ENCODE data around the gene MSI2.
"Not testable (repeated sequence)": the region's sequence is repeated elsewhere in the genome, so short reads cannot be mapped to it uniquely, and the experiment has no call there.

Gene MSI2

DNA sequence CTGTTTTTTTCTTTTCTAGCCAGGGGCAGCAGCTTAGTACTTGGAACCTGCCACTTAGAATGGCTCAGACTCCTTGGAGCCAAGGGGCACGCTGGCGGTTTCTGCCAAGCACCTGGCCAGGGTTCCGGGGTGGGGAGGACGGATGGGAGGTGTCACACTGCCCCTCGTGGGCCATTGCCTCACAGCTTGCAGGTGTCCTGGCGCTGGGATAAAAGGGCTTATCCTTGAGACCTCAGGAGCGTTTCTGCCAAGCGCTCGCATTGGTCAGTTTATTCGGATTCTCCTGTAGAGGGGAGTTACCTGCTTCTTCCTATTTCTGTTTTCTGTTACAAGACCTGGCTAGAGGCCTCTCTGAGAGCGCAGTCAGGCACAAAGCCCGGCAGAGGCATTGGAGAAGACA is 234.6 kb downstream of the MSI2 start:
- no peak for DNase-seq (ENCODE audit: low read depth)
- TF ChIP-seq, protein P1, sequence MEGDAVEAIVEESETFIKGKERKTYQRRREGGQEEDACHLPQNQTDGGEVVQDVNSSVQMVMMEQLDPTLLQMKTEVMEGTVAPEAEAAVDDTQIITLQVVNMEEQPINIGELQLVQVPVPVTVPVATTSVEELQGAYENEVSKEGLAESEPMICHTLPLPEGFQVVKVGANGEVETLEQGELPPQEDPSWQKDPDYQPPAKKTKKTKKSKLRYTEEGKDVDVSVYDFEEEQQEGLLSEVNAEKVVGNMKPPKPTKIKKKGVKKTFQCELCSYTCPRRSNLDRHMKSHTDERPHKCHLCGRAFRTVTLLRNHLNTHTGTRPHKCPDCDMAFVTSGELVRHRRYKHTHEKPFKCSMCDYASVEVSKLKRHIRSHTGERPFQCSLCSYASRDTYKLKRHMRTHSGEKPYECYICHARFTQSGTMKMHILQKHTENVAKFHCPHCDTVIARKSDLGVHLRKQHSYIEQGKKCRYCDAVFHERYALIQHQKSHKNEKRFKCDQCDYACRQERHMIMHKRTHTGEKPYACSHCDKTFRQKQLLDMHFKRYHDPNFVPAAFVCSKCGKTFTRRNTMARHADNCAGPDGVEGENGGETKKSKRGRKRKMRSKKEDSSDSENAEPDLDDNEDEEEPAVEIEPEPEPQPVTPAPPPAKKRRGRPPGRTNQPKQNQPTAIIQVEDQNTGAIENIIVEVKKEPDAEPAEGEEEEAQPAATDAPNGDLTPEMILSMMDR (IDR thresholded peaks at IDR 0.05; ENCODE audit: control insufficient read depth, insufficient read depth, low read depth, low read length, missing control alignments): no peak
- H3K4me3 ChIP-seq (ENCODE audit: control insufficient read depth, low read depth, low read length): no peak overlapping the region

DNA sequence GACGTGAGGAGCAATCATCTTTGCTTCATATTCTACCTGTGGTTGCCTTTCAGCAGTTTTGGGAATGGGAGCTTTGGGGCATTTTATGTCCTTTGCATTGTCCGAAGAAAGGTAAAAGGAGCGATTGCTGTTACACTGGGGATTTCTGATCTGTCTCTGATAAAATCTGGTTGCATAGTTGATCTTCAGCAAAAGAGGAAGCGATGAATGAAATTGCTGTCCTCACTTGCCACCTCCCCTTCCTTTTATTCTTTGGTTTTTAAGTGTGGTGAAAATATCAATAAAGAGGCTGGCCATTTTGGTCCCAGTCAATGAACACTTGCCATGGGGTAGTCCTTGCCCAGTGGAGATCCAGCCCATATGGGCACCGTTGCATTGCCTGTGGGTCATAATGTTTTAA is 236.8 kb downstream of the MSI2 start:
- H3K4me3 ChIP-seq (ENCODE audit: control insufficient read depth, low read depth, low read length): no peak overlapping the region
- DNase-seq (ENCODE audit: low read depth): no peak
- TF ChIP-seq, protein P1 (IDR thresholded peaks at IDR 0.05; ENCODE audit: control insufficient read depth, insufficient read depth, low read depth, low read length, missing control alignments): no peak

DNA sequence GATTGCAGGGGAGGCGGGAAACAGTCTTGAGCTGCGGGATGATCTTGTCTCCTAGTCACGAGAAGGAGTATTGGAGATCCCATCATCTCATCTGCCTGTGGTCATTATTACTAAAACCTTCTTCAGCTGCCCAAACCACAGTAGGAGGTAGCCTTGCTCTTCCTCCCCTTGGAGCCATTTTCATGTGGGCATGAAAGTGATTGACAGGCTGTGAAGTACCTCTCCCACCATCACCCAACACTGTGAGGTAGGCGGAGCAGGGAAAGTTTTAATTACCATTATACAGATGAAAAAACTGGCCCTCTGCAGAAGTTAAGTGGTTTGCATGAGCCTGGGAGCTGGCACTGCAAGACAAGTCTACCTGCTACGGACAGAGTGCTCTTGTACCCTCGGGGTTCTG is 237.3 kb downstream of the MSI2 start:
- TF ChIP-seq, protein P1 (IDR thresholded peaks at IDR 0.05; ENCODE audit: control insufficient read depth, insufficient read depth, low read depth, low read length, missing control alignments): no peak
- H3K4me3 ChIP-seq (ENCODE audit: control insufficient read depth, low read depth, low read length): no peak overlapping the region
- DNase-seq (ENCODE audit: low read depth): no peak

DNA sequence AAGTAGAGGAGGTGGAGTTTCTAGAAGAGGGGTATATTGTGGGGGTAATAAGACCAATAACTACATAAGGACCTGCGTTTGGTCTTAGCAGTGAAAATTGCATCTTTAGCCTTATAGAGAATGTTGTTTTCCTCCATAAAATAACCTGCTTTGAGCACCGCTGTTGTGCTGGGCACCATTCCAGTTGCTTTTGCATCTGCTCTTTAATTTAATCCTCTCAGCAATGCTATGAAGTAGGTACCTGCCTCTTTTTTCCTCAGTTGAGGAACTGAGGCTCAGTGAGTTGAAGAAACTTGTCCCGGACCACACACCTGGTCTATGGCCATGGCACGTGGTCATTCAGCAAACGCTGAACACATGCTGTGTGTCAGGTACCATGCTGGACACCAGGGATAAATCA is 238.1 kb downstream of the MSI2 start:
- no peak overlapping the region for H3K4me3 ChIP-seq (ENCODE audit: control insufficient read depth, low read depth, low read length)
- no peak for DNase-seq (ENCODE audit: low read depth)
- TF ChIP-seq, protein P1 (IDR thresholded peaks at IDR 0.05; ENCODE audit: control insufficient read depth, insufficient read depth, low read depth, low read length, missing control alignments): no peak

DNA sequence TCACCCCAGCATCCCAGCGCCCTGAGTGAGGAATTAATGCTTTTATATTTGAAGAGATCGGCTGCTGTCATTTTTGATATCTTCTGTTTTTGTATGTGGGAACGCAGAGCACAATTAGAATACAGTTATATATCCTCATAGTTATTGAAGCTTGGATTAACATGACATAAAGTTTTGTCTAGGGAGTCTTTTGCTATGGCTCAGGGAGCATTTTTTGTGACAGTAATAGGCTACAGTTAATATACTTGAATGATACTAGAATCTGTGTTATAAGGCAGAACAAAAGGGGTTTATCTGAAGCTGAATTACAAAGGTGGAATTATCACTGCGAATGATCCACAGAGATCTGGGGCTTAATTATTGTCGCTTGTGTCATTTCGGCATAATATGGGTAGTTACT is 239.4 kb downstream of the MSI2 start:
- TF ChIP-seq, protein P1 (IDR thresholded peaks at IDR 0.05; ENCODE audit: control insufficient read depth, insufficient read depth, low read depth, low read length, missing control alignments): no peak
- no peak for DNase-seq (ENCODE audit: low read depth)
- H3K4me3 ChIP-seq (ENCODE audit: control insufficient read depth, low read depth, low read length): no peak overlapping the region

DNA sequence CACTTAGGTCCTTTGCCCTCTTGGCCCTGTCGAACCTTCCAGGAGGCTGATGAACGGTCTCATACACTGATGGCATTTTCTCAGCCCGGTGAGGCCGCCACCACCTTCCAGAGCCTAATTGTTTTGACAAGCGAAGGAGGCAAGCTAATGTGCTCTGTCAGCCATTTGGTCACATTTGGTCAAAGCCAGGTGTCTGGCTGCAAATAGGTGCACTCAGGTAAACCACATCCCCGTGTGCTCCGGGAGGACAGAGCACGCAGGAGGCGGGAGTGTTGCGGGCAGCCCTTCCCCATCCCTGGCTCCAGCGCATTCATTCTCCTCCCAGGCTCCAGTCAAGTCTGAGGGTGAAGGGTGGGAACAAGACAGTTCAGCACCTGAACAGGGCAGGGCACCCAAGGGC is 240.1 kb downstream of the MSI2 start:
- H3K4me3 ChIP-seq (ENCODE audit: control insufficient read depth, low read depth, low read length): no peak overlapping the region
- no peak for DNase-seq (ENCODE audit: low read depth)
- TF ChIP-seq, protein P1 (IDR thresholded peaks at IDR 0.05; ENCODE audit: control insufficient read depth, insufficient read depth, low read depth, low read length, missing control alignments): no peak

DNA sequence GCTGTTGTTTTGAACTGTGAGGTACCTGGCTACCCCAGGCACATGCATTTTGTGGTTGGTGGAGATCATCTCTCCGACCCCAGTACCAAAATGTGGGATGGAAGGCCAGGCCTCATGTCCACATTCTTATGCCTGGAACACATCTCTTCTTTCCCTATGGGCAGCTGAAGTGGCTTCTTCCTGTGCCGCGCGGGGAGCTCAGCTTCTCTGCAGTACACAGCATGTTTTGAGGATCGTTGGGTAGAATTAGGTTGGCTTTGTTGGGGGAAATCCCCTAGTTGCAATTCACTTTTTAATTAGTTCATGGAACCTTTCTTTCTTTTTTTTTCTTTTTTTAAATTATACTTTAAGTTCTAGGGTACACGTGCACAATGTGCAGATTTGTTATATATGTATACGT is 242.1 kb downstream of the MSI2 start:
- no peak for DNase-seq (ENCODE audit: low read depth)
- TF ChIP-seq, protein P1 (IDR thresholded peaks at IDR 0.05; ENCODE audit: control insufficient read depth, insufficient read depth, low read depth, low read length, missing control alignments): no peak
- no peak overlapping the region for H3K4me3 ChIP-seq (ENCODE audit: control insufficient read depth, low read depth, low read length)

DNA sequence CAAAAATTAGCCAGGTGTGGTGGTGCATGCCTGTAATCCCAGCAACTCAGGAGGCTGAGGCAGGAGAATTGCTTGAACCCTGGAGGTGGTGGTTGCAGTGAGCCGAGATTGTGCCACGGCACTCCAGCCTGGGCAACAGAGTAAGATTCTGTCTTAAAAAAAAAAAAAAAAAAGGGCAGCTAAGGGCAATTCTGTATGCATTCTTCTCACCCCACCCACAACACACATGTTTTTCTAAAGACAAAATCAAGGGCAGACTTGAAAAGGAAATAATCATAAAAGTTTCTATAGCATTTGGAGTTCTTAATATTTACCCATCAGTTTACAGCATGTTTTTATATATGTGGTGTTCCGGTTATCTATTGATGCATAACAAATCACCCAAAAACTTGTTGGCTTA is 242.9 kb downstream of the MSI2 start:
- H3K4me3 ChIP-seq (ENCODE audit: control insufficient read depth, low read depth, low read length); DNase-seq (ENCODE audit: low read depth): not testable (repeated sequence)

All from AG09309 (cell line).